ENCODE measurements around the gene MINK1.

- TF ChIP-seq ZNF232 (CRISPR knock-in tag; IDR thresholded peaks at IDR 0.05) (no peak), ZBTB43 (CRISPR knock-in tag; IDR thresholded peaks at IDR 0.05) (no peak), CTCF (IDR thresholded peaks at IDR 0.05) (no peak), ATF2 (CRISPR knock-in tag; IDR thresholded peaks at IDR 0.05; ENCODE audit: borderline replicate concordance, low read depth) (no peak), TEAD1 (CRISPR knock-in tag; IDR thresholded peaks at IDR 0.05) (no peak), HMGXB4 (CRISPR knock-in tag; IDR thresholded peaks at IDR 0.05) (no peak), NR3C1 (CRISPR knock-in tag; conservative IDR thresholded peaks at IDR 0.05; ENCODE audit: low read depth) (no peak)
These were observed 63.4 kb downstream of the MINK1 start for GRCh38 chr17:4896332-4897197.

Data from WTC11 (cell line).